SH-SY5Y (cell line): ENCODE results near the gene AMER3.

Experiments used
- GATA2 ChIP-seq: IDR thresholded peaks from 2 replicates; pipeline ENCODE4 v1.6.1; 2011; ENCODE audit warnings: mild to moderate bottlenecking, low read depth, low read length
- GATA3 ChIP-seq: IDR thresholded peaks from 2 replicates; pipeline ENCODE4 v1.6.1; 2011; ENCODE audit warnings: low read depth, mild to moderate bottlenecking, low read length, moderate library complexity

GRCh38 chr2:130735200-130735599, 20.1 kb upstream of the AMER3 start:
- TF ChIP-seq GATA3 = no peak
- no peak for TF ChIP-seq GATA2
